Measurements from ENCODE around the gene MYZAP. TPM values are rescaled to one million over a fixed set of nuclear protein-coding genes. Genes with fewer than 3 reads are reported as not detected.

Gene MYZAP
- total RNA-seq, 1 experiment from 2014 or later = not detected

DNA sequence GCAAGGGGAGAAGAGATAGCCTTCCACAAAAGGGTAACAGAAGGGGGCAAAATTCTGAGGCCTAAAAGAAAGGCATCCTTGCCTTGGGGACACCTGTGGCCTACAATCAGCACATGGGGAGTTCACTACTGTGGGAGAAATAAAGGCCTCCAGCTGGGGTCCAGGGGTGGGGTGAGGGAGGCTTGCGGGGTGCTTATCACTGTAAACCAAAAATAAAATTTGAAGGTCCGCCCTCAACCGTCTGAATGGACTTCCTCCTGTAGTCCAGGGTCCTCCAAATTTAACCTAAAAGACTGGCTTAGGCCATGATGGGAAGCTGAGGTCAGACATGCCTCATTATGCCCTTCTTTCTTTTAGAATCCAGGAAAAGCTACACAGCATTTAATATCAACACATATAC lies 112.7 kb downstream of the MYZAP start:
- in situ Hi-C loops (cut with HindIII; ENCODE audit: low pct_unique_long_range_greater_than_20kb, low sequenced_read_pairs) = no loop called here

DNA sequence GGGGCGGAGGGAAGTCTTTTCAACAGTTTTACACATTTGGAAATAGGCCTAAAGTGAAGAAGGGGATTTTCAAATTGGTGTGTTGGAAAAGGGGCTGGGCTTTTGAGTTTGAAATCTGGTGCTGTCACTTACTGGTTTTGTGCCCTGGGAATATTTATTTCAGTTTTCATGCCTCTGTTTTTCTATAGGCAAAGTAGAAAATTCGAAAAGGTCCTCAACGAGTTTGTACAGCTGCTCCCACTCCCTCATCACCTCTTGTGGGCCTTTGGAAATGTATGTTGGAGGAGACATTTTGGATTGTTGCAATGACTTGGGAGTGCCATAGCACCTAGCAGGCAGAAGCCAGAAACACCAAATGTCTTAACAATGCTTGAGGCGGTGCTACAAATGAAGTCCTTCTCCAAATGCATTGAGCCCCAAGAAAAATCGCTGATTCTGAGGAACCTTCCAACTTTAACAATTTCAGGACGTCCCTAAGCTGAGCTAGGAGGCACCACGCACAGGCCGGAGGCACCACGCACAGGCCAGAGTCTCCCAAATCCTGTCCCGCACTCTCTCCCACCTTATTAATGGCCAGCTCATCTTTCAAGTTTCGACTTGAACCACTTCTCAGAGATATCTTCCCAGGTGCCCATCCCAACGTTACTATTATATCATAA lies 114.2 kb downstream of the MYZAP start:
- DNase-seq (ENCODE audit: low read depth) = no peak
- in situ Hi-C loops (cut with HindIII; ENCODE audit: low pct_unique_long_range_greater_than_20kb, low sequenced_read_pairs) = no loop called here

More for the DNA sequence above, 112.7 kb downstream of the MYZAP start:
- no peak for DNase-seq (ENCODE audit: low read depth)

DNA sequence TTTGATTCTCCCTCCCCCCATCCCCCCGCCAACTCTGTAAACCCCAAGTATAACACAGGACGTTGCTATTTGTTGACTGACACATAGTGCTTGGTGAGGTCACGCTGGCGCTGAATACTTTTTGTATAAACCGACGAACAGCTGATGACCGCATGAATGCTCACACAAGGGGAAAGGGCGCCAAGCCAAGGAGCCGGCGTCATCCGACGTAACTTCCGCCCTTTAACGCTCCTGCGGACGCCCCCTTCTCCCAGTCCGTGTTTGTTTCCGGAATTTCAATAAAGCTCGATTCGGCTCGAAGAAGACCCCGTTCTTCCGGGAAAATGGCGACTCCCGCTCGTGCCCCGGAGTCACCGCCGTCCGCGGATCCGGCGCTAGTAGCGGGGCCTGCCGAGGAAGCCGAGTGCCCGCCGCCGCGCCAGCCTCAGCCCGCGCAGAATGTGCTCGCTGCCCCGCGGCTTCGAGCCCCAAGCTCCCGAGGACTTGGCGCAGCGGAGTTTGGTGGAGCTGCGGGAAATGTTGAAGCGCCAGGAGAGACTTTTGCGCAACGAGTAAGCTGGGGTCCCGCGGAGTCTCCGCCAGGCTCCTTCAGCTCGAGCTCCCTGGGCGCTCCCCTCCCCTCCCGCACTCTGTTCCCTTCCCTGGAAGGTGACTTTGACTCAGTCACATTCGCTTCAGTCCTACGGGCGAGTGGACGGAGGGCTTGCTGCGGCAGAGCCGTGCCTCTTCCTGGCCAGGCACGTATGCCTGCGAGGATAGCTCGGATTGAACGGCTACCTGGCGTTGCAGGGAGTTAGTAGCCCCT lies 114.9 kb downstream of the MYZAP start, which contains the start of gene POLR2M:
TSS of gene POLR2M (plus strand) at position 310 of the 805 bp plus-strand sequence. CDS start at position 439, 129 bp downstream.
- in situ Hi-C loops (cut with HindIII; ENCODE audit: low pct_unique_long_range_greater_than_20kb, low sequenced_read_pairs) = no loop called here

DNA sequence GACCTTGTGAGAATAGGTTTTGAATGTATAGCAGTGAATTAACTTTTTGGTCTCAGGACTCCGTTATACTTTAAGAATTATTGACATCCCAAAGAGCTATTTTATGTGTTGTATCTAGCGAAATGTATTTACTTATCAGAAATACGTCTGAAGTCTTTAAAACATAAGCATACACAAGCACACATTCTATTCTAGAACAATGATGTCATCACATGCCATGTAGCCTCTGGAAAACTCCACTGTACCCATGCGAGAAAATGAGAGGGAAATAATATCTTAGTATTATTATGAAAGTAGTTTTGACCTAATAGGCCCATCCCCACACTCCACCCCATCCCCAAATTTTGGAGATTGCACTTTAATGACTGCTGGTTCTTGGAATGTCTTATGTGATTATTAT lies 116.3 kb downstream of the MYZAP start:
- in situ Hi-C loops (cut with HindIII; ENCODE audit: low pct_unique_long_range_greater_than_20kb, low sequenced_read_pairs) = no loop called here

More for the DNA sequence above, 114.9 kb downstream of the MYZAP start, which contains the start of gene POLR2M:
- DNase-seq (ENCODE audit: low read depth) = peak; percentile 93

DNA sequence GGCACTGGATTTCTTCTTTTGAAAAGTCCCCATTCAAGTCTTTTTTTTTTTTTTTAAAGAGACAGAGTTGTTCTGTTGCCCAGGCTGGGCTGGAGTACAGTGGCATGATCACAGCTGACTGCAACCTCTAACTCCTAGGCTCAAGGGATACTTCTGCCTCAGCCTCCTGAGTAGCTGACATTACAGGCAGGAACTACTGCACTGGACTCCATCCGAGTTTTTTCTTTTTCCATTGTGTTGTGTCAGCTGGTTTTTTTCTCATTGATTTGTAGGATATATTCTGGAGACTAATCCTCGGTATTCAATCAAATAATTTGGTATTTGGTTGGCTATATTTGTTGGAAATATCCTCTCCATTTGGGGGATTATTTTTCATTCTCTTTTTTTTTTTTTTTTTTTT lies 126.6 kb downstream of the MYZAP start:
- in situ Hi-C loops (cut with HindIII; ENCODE audit: low pct_unique_long_range_greater_than_20kb, low sequenced_read_pairs) = no loop called here
- DNase-seq (ENCODE audit: low read depth) = no peak

More for the DNA sequence above, 116.3 kb downstream of the MYZAP start:
- no peak for DNase-seq (ENCODE audit: low read depth)

DNA sequence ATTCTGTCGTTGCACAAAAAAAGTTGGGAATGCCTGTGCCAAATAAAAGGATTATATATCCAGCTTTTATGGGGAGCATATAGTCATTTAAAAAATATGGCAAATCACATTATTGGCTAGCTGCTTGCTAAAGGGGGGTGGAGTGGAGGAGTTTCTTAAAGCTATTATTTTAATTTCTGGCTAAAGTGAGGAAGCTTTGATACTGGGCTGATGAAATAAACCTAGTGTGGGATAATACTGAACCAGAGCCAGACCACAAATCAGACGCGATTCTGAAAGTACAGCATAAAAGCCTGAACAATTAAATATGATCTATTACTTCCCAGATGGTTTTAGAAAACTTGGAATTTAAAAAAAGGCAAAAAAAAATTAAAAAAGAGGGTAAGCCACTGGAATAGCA lies 129.2 kb downstream of the MYZAP start:
- DNase-seq (ENCODE audit: low read depth) = no peak
- in situ Hi-C loops (cut with HindIII; ENCODE audit: low pct_unique_long_range_greater_than_20kb, low sequenced_read_pairs) = no loop called here

DNA sequence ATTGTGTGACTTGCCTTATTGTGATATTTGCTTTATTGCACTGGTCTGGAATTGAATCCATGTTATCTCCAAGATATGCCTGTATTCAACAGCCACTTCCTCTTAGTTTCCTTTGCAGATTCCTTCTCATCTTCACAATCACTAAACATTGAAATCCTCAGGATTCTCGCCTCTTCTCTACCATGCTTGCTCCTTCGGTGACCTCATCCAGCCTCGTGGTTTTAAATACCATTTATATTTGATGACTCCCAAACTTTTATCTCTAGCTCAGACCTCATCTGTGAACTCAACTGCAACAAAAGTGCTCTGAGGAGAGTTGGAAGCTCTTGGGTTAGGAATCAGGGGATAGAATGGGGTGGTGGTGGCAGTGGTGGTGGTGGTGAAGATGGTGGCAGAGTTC lies 134.7 kb downstream of the MYZAP start:
- DNase-seq (ENCODE audit: low read depth) = no peak
- in situ Hi-C loops (cut with HindIII; ENCODE audit: low pct_unique_long_range_greater_than_20kb, low sequenced_read_pairs) = no loop called here

DNA sequence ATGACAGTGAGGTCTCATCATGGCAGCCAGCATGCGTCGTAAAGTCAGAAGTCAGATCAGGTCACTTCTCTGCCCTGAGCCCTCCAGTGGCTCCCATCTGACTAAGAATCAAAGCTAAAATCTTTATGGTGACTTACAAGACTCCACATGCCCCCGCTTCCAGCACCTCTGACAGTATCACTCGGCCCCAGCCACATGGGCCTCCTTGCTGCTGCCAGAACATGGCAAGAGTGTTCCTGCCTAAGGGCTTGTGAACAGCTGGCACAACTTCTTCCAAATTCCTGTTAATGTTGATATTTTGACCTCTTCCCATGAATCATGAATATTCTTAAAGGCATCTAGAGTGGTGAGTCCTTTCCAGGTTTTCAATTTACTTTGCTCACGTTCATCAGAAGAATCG lies 135.3 kb downstream of the MYZAP start:
- in situ Hi-C loops (cut with HindIII; ENCODE audit: low pct_unique_long_range_greater_than_20kb, low sequenced_read_pairs) = no loop called here
- DNase-seq (ENCODE audit: low read depth) = no peak

DNA sequence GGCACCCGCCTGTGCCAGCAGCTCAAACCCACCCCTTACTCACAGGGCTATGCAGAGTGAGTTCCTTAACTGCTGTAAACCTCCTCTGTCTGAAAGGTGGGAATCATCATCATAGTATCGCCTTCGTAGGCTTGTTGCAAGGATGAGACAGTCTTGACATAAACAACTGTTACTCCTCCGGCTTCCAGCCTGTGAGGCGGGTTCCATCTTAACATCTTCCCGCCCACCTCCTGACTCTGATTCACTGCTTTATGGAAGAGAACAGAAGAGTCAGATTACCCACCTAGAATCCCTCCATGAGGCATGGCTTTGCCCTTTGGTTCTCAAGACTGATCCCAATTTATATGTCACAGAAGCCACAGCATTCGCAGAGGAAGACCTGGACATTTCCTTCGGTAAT lies 136.7 kb downstream of the MYZAP start:
- in situ Hi-C loops (cut with HindIII; ENCODE audit: low pct_unique_long_range_greater_than_20kb, low sequenced_read_pairs) = no loop called here

DNA sequence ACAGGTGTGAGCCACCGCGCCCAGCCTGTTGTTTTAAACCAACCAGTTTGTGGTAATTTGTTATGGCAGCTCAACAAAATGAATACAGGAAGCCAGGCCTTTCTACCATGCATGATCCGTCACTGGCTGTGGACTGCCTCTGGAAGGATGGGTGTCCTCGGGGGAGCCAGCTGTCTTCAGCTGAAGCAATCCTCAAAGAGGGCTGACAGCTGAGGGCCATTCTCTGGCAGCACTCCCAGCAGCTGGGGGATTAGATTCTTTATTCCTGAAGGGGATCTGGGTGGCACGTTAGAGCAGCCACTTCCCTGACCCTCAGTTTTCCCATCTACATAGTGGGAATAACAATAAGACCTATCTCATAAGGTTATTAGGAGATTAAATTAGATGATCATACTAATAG lies 139.2 kb downstream of the MYZAP start:
- DNase-seq (ENCODE audit: low read depth) = no peak
- in situ Hi-C loops (cut with HindIII; ENCODE audit: low pct_unique_long_range_greater_than_20kb, low sequenced_read_pairs) = no loop called here

More for the DNA sequence above, 136.7 kb downstream of the MYZAP start:
- DNase-seq (ENCODE audit: low read depth) = no peak

DNA sequence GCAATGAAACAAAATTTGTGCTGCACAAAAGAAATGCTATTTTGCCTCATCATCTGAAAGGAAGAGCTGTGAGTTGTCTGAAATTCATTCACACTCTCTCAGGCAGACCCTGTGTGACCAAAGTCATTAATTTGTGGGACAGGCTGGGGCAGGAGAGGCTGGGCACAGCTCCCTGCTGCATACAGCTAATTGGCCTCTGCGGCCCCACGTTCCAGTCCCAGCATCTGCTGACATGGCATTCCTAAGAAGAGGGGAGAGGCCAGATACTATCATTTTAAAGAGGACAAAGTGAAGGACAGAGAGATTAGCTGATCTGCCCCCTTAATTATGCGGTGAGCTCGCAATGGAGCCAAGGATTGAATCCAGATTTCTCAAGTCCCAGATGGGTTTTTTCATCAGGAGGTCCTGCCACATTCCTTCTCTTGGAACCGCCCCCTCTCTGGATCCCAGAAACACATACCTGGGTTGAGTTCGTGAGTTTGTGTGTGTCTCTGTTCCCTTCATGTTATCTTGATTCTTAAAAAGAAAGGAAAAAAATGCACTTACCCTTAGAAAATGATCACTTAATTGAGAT lies 139.9 kb downstream of the MYZAP start:
- no peak for DNase-seq (ENCODE audit: low read depth)
- in situ Hi-C loops (cut with HindIII; ENCODE audit: low pct_unique_long_range_greater_than_20kb, low sequenced_read_pairs) = no loop called here

DNA sequence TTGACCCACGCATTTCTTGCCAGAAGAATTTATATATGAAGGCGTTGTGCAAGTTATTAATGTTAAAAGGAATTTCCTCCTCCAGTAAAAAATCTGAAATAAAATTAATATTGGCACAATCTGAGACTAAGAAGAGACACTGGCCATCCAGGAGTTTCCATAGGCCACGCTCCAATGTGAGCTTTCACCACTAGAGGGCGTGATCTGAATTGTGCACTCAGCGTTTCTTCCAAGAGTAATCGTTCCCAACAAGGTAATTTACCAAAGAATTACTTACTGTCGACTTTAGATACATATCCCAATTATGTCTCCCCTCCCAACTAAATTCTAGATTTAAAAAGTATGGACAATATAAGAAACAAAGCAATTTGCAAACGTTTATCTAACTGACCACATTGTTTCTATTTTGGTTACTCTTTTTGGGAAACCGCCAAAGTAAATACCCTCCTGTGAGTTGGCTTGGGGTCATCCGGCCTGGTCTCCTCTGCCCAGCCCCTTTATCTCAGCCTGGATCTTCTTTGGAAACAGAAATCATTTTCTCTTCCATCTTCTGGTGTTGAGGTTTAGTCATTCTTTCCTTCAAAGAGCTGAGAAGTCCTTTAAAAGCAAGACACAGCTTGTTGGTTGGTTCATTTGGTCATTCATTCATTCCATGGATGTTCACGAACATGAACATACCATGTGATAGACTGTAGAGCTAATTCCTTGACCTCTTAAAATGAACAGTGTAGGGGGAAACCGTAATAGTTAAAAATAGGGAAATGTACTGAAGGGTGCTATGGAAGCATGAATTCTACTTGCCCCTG lies 141.0 kb downstream of the MYZAP start:
- in situ Hi-C loops (cut with HindIII; ENCODE audit: low pct_unique_long_range_greater_than_20kb, low sequenced_read_pairs) = no loop called here
- peak; percentile 42 for DNase-seq (ENCODE audit: low read depth)

DNA sequence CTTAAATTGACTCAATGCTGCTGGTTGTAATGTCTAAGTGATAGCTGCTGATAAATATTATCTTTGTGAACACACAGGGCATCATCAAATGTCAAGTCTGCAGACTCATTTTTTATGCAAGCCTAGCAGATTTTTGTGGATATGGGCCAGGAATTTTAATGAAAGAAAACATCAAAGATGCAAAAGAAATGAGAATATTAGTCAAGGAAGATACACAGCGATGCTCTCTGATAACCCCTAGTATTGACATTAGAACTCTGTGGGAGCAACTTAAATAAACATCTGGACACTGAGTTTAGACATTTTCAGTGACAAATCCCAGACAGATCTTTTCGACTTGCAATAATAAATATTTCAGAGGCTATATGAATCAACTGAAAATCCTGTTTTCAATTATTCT lies 143.2 kb downstream of the MYZAP start:
- in situ Hi-C loops (cut with HindIII; ENCODE audit: low pct_unique_long_range_greater_than_20kb, low sequenced_read_pairs) = no loop called here
- DNase-seq (ENCODE audit: low read depth) = no peak

Other genes with a start within 250 kb of the MYZAP start
- gene CGNL1, start 215.4 kb upstream of the MYZAP start, total RNA-seq (2014; rRNA removed; shearing (Covaris generic); ENCODE audit: low replicate concordance) = 0.49 and 0.84 TPM in 2 replicates
- 505 and 768 TPM in 2 replicates for gene POLR2M, start 114.8 kb downstream of the MYZAP start, total RNA-seq (2014; rRNA removed; shearing (Covaris generic); ENCODE audit: low replicate concordance)

All from Caki2 (cell line).